Measurements from ENCODE around the gene CTSS.
A peak's percentile ranks its signal among the peaks of the same experiment; 100 is the strongest.

Gene CTSS

GRCh38 chr1:150696995-150697927, 68.3 kb downstream of the CTSS start, which contains the start of gene GOLPH3L:
TSS of gene GOLPH3L (minus strand) at chr1:150697154. CDS start at chr1:150694838, 2,316 bp downstream.
- H3K36me3 ChIP-seq (ENCODE audit: control insufficient read depth in 2 of 2, insufficient read depth in 1 of 2, low read length in 2 of 2): peaks cover 17 to 26% of the 10 kb centered on the region in 2 experiments
- H3K4me3 ChIP-seq (ENCODE audit: low read depth, low read length): peak within 1 kb of the TSS; percentile 63
- CTCF ChIA-PET: interaction anchor here (0.5 to 1.3 kb wide), 9 partner anchors 10 to 225 kb away, joined by 3 to 6 read pairs (median 4); no protein-coding TSS in a partner anchor
- no peaks in the 10 kb centered on the region for H3K9me3 ChIP-seq (ENCODE audit: control insufficient read depth, insufficient read depth, low read depth, low read length)
- peak within 1 kb of the TSS; percentile 29; the same call in 1 of the 2 replicates for H3K27ac ChIP-seq (ENCODE audit: extremely low read depth, low read depth, low read length)
- POLR2A ChIA-PET: interaction anchor here (0.5 to 2.6 kb wide), 13 partner anchors 22 to 477 kb away, joined by 3 to 30 read pairs (median 3); partner anchors contain the start of genes ENSA, MCL1 and SETDB1
- H3K4me1 ChIP-seq (ENCODE audit: control insufficient read depth, insufficient read depth, low read length): no peaks in the 10 kb centered on the region
- no peak for TF ChIP-seq ZSCAN5A (tag by site-specific recombination; IDR thresholded peaks at IDR 0.05)
- no peak for TF ChIP-seq ZBTB7A (tag by site-specific recombination; IDR thresholded peaks at IDR 0.05; ENCODE audit: low read depth)
- TF ChIP-seq ZNF114 (tag by site-specific recombination; IDR thresholded peaks at IDR 0.05): no peak
- TF ChIP-seq ZFP3 (tag by site-specific recombination; IDR thresholded peaks at IDR 0.05; ENCODE audit: low read depth): no peak
- no peak for TF ChIP-seq SALL2 (tag by site-specific recombination; IDR thresholded peaks at IDR 0.05; ENCODE audit: borderline replicate concordance)
- TF ChIP-seq PBX3 (CRISPR knock-in tag; IDR thresholded peaks at IDR 0.05): peak; percentile 41; the same call in 1 of the 2 replicates
- no peak for TF ChIP-seq ZBTB1 (tag by site-specific recombination; IDR thresholded peaks at IDR 0.05)
- TF ChIP-seq ZNF155 (tag by site-specific recombination; IDR thresholded peaks at IDR 0.05): no peak
- TF ChIP-seq GLI2 (tag by site-specific recombination; IDR thresholded peaks at IDR 0.05; ENCODE audit: borderline replicate concordance, low read depth): no peak
- peak; percentile 99 for TF ChIP-seq SP2 (tag by site-specific recombination; IDR thresholded peaks at IDR 0.05)
- no peak for TF ChIP-seq ZNF785 (tag by site-specific recombination; IDR thresholded peaks at IDR 0.05)
- TF ChIP-seq ZSCAN23 (tag by site-specific recombination; IDR thresholded peaks at IDR 0.05): no peak
- TF ChIP-seq ZNF16 (tag by site-specific recombination; IDR thresholded peaks at IDR 0.05; ENCODE audit: low read depth): no peak
- no peak for TF ChIP-seq ZNF37A (tag by site-specific recombination; IDR thresholded peaks at IDR 0.05)
- no peak for TF ChIP-seq ZNF354C (tag by site-specific recombination; IDR thresholded peaks at IDR 0.05; ENCODE audit: borderline replicate concordance, low read depth)
- no peak for TF ChIP-seq ZNF404 (tag by site-specific recombination; IDR thresholded peaks at IDR 0.05)
- no peak for TF ChIP-seq ZNF292 (tag by site-specific recombination; IDR thresholded peaks at IDR 0.05; ENCODE audit: borderline replicate concordance, low read depth)
- TF ChIP-seq ZBTB20 (tag by site-specific recombination; IDR thresholded peaks at IDR 0.05): peak; percentile 42; the same call in 1 of the 2 replicates
- TF ChIP-seq ZNF704 (tag by site-specific recombination; IDR thresholded peaks at IDR 0.05): no peak
- peak; percentile 100 for TF ChIP-seq ZNF664 (tag by site-specific recombination; IDR thresholded peaks at IDR 0.05)
- no peak for TF ChIP-seq MYNN (tag by site-specific recombination; IDR thresholded peaks at IDR 0.05; ENCODE audit: borderline replicate concordance)
- no peak for TF ChIP-seq KLF9 (tag by site-specific recombination; IDR thresholded peaks at IDR 0.05; ENCODE audit: low read depth)
- no peak for TF ChIP-seq ZNF658 (tag by site-specific recombination; IDR thresholded peaks at IDR 0.05)
- no peak for TF ChIP-seq ZSCAN18 (tag by site-specific recombination; IDR thresholded peaks at IDR 0.05)
- TF ChIP-seq ZNF473 (tag by site-specific recombination; IDR thresholded peaks at IDR 0.05): no peak
- TF ChIP-seq ZNF596 (tag by site-specific recombination; IDR thresholded peaks at IDR 0.05): no peak
- TF ChIP-seq ZNF416 (tag by site-specific recombination; IDR thresholded peaks at IDR 0.05): no peak
- no peak for TF ChIP-seq BCL11B (tag by site-specific recombination; IDR thresholded peaks at IDR 0.05; ENCODE audit: low read depth)
- no peak for TF ChIP-seq GFI1B (tag by site-specific recombination; IDR thresholded peaks at IDR 0.05)

All from HEK293 (cell line).